NT2/D1 (cell line): Measurements from ENCODE around the gene AKNAD1.

ENCODE experiments used
- YY1 ChIP-seq: IDR thresholded peaks from 2 replicates; pipeline ENCODE4 v1.6.1; 2011; ENCODE audit not compliant: insufficient read length, insufficient read depth
- ZNF274 ChIP-seq: IDR thresholded peaks from 2 replicates; pipeline ENCODE4 v1.6.1; 2011; ENCODE audit warnings: mild to moderate bottlenecking, low read depth, low read length

- TF ChIP-seq YY1 (no peak), ZNF274 (no peak)
These were observed 79.1 kb downstream of the AKNAD1 start for GRCh38 chr1:108777839-108778238.
